ENCODE results near the gene ATOH8. TPM values are rescaled to one million over a fixed set of nuclear protein-coding genes. Genes with fewer than 3 reads are reported as not detected.
A peak's percentile ranks its signal among the peaks of the same experiment; 100 is the strongest.

The ATOH8 gene
- total and polyA plus RNA-seq, 10 of the 15 experiments (the other 5 are each of a cell fraction or from before 2014, with no cell fraction given) = 0.03 to 0.60 TPM; not detected in 8

- Histone ChIP-seq H3K79me2 (ENCODE audit: control insufficient read depth, insufficient read depth, low read length) (no peaks in the 10 kb centered on the region), H3K4me3 (no peak overlapping the region), H3K4me2 (ENCODE audit: control insufficient read depth, insufficient read depth) (no peak overlapping the region), H4K20me1 (ENCODE audit: control insufficient read depth, insufficient read depth) (no peaks in the 10 kb centered on the region), H3K27ac (ENCODE audit: control insufficient read depth, insufficient read depth) (no peak overlapping the region), H3K9ac (ENCODE audit: control insufficient read depth, insufficient read depth, low read length) (no peak overlapping the region), H3K9me3 (replicated peaks; ENCODE audit: control insufficient read depth, insufficient read depth, low read length) (peaks cover 2% of the 10 kb centered on the region; the same call in 2 of the 3 replicates), H2AFZ (ENCODE audit: control insufficient read depth, low read depth, low read length) (no peak overlapping the region), H3K27me3 (replicated peaks in 1 of 2; ENCODE audit: control insufficient read depth in 2 of 2, insufficient read depth in 2 of 2, low read length in 1 of 2) (no peaks in the 10 kb centered on the region; a peak in 1 of 4 replicates), H3K4me1 (ENCODE audit: control insufficient read depth, insufficient read depth, low read length) (no peaks in the 10 kb centered on the region), H3K36me3 (ENCODE audit: control insufficient read depth in 2 of 2, insufficient read depth in 2 of 2, low read length in 1 of 2) (no peaks in the 10 kb centered on the region)
- peak; percentile 13 for FAIRE-seq
- BruUV-seq (replicated peaks) = no TSS peak
- in situ Hi-C loops (cut with MboI) (no loop called here), intact Hi-C loops (cut with micrococcal nuclease; ENCODE audit: unreplicated experiment) (loop anchor here (2.0 to 5.0 kb wide), 3 partner anchors 22 to 162 kb away; no protein-coding TSS in a partner anchor)
- 0% methylated on average over 1 of the region's 1 CpG for WGBS (ENCODE audit: insufficient coverage, insufficient replicate concordance, low lambda C conversion rate, missing lambda C conversion rate)
- peak; percentile 49 for ATAC-seq
- POLR2A ChIA-PET = interaction anchor here (0.6 to 2.5 kb wide), 5 partner anchors 23 to 275 kb away, joined by 3 to 11 read pairs (median 4); partner anchors contain the start of gene PTCD3
- no peak for DNase-seq (ENCODE audit: low read depth, low spot score)
- RAD21 ChIA-PET (ENCODE audit: unreplicated experiment) = interaction anchor here (0.6 to 10.5 kb wide), 15 partner anchors 12 to 294 kb away, joined by 3 to 259 read pairs (median 6); partner anchors contain the start of gene ST3GAL5
- SMC1A ChIA-PET (ENCODE audit: uncharacterized antibody, unreplicated experiment) = interaction anchor here (0.6 to 14.7 kb wide), 22 partner anchors 8 to 363 kb away, joined by 3 to 286 read pairs (median 6); partner anchors contain the start of genes POLR1A, PTCD3 and ST3GAL5
- CTCF ChIA-PET = interaction anchor here (0.5 to 18.4 kb wide), 22 partner anchors 10 to 432 kb away, joined by 3 to 458 read pairs (median 4); partner anchors contain the start of gene ST3GAL5
- TF ChIP-seq RAD21 (IDR thresholded peaks at IDR 0.05; ENCODE audit: insufficient read depth, low read depth, low read length) (peak; percentile 45; the same call in 1 of the 2 replicates), SMC3 (IDR thresholded peaks at IDR 0.05; ENCODE audit: borderline replicate concordance, low read length) (peak; percentile 50; the same call in 1 of the 2 replicates), RAD51 (IDR thresholded peaks at IDR 0.05) (no peak), BCL11A (IDR thresholded peaks at IDR 0.05; ENCODE audit: low read depth, low read length) (no peak), RBBP5 (conservative IDR thresholded peaks at IDR 0.05) (no peak), ZNF217 (IDR thresholded peaks at IDR 0.05) (no peak), KLF5 (IDR thresholded peaks at IDR 0.05; ENCODE audit: partially characterized antibody) (no peak), TAF1 (IDR thresholded peaks at IDR 0.05; ENCODE audit: borderline replicate concordance, low read depth, low read length) (no peak)
- TF ChIP-seq, protein P1, sequence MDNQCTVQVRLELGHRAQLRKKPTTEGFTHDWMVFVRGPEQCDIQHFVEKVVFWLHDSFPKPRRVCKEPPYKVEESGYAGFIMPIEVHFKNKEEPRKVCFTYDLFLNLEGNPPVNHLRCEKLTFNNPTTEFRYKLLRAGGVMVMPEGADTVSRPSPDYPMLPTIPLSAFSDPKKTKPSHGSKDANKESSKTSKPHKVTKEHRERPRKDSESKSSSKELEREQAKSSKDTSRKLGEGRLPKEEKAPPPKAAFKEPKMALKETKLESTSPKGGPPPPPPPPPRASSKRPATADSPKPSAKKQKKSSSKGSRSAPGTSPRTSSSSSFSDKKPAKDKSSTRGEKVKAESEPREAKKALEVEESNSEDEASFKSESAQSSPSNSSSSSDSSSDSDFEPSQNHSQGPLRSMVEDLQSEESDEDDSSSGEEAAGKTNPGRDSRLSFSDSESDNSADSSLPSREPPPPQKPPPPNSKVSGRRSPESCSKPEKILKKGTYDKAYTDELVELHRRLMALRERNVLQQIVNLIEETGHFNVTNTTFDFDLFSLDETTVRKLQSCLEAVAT (IDR thresholded peaks at IDR 0.05) = no peak
- TF ChIP-seq, protein P2, sequence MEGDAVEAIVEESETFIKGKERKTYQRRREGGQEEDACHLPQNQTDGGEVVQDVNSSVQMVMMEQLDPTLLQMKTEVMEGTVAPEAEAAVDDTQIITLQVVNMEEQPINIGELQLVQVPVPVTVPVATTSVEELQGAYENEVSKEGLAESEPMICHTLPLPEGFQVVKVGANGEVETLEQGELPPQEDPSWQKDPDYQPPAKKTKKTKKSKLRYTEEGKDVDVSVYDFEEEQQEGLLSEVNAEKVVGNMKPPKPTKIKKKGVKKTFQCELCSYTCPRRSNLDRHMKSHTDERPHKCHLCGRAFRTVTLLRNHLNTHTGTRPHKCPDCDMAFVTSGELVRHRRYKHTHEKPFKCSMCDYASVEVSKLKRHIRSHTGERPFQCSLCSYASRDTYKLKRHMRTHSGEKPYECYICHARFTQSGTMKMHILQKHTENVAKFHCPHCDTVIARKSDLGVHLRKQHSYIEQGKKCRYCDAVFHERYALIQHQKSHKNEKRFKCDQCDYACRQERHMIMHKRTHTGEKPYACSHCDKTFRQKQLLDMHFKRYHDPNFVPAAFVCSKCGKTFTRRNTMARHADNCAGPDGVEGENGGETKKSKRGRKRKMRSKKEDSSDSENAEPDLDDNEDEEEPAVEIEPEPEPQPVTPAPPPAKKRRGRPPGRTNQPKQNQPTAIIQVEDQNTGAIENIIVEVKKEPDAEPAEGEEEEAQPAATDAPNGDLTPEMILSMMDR (IDR thresholded peaks at IDR 0.05 in 2 of 3, conservative IDR thresholded peaks at IDR 0.05 in 1 of 3; ENCODE audit: control insufficient read depth in 2 of 3, extremely low read depth in 1 of 3, insufficient read depth in 1 of 3, low read depth in 3 of 3, low read length in 3 of 3) = peak; percentile 29 to 36 (median 33); a peak in 4 of 6 replicates
These were observed 76.9 kb downstream of the ATOH8 start for GRCh38 chr2:85830645-85831044.
